ENCODE results near the gene ABCB4. TPM values are rescaled to one million over a fixed set of nuclear protein-coding genes. Genes with fewer than 3 reads are reported as not detected.

ABCB4 gene
- total RNA-seq (2022), result not detected in 2 replicates
- Bru-seq, nascent RNA, result percentile 15 among the genes with signal in this experiment
- BruChase-seq, experiment 1, labeled RNA remaining after a 6-hour chase, result percentile 7 among the genes with signal in this experiment
- BruChase-seq, experiment 2, labeled RNA remaining after a 2-hour chase, result percentile 9 among the genes with signal in this experiment
- long read RNA-seq, result 0 reads

GRCh38 chr7:87475359-87476178, at the start of gene ABCB4:
Gene ABCB4 (minus strand): TSS chr7:87475680. CDS start chr7:87475465, 215 bp downstream.
- TF ChIP-seq CTCF (IDR thresholded peaks at IDR 0.05; ENCODE audit: unreplicated experiment), result no peak
- H3K4me1 Mint-ChIP-seq (ENCODE audit: low read depth, unreplicated experiment), result no peaks in the 10 kb centered on the region
- CTCF ChIA-PET, result no interaction called here
- H3K4me3 Mint-ChIP-seq (ENCODE audit: low read depth, unreplicated experiment), result peak within 1 kb of the TSS; percentile 25
- peaks cover 38% of the 10 kb centered on the region for H3K27me3 Mint-ChIP-seq (ENCODE audit: unreplicated experiment)
- no peak within 1 kb of the TSS for H3K27ac Mint-ChIP-seq (ENCODE audit: unreplicated experiment)
- BruUV-seq (replicated peaks), result no TSS peak
- H3K9me3 Mint-ChIP-seq (ENCODE audit: low read depth, unreplicated experiment), result no peaks in the 10 kb centered on the region
- DNase-seq, result no peak
- H3K36me3 Mint-ChIP-seq (ENCODE audit: insufficient read depth, unreplicated experiment), result no peaks in the 10 kb centered on the region
- intact Hi-C loops (cut with micrococcal nuclease; ENCODE audit: unreplicated experiment), result no loop called here

GRCh38 chr7:87518735-87519134, 43.3 kb upstream of the ABCB4 start:
- Mint-ChIP-seq H3K27me3 (ENCODE audit: unreplicated experiment) (no peaks in the 10 kb centered on the region), H3K27ac (ENCODE audit: unreplicated experiment) (no peak overlapping the region), H3K9me3 (ENCODE audit: low read depth, unreplicated experiment) (no peaks in the 10 kb centered on the region), H3K4me1 (ENCODE audit: low read depth, unreplicated experiment) (no peaks in the 10 kb centered on the region), H3K36me3 (ENCODE audit: insufficient read depth, unreplicated experiment) (no peaks in the 10 kb centered on the region), H3K4me3 (ENCODE audit: low read depth, unreplicated experiment) (no peak overlapping the region)
- intact Hi-C loops (cut with micrococcal nuclease; ENCODE audit: unreplicated experiment), result no loop called here
- no TSS peak for BruUV-seq (replicated peaks)
- DNase-seq, result no peak
- TF ChIP-seq CTCF (IDR thresholded peaks at IDR 0.05; ENCODE audit: unreplicated experiment), result no peak
- CTCF ChIA-PET, result no interaction called here

- Mint-ChIP-seq H3K27me3 (ENCODE audit: unreplicated experiment) (no peaks in the 10 kb centered on the region), H3K9me3 (ENCODE audit: low read depth, unreplicated experiment) (no peaks in the 10 kb centered on the region), H3K4me1 (ENCODE audit: low read depth, unreplicated experiment) (no peaks in the 10 kb centered on the region), H3K36me3 (ENCODE audit: insufficient read depth, unreplicated experiment) (no peaks in the 10 kb centered on the region), H3K27ac (ENCODE audit: unreplicated experiment) (no peak overlapping the region), H3K4me3 (ENCODE audit: low read depth, unreplicated experiment) (no peak overlapping the region)
- intact Hi-C loops (cut with micrococcal nuclease; ENCODE audit: unreplicated experiment), result no loop called here
- CTCF ChIA-PET, result no interaction called here
- no TSS peak for BruUV-seq (replicated peaks)
- no peak for DNase-seq
- no peak for TF ChIP-seq CTCF (IDR thresholded peaks at IDR 0.05; ENCODE audit: unreplicated experiment)
These were observed 42.4 kb upstream of the ABCB4 start for GRCh38 chr7:87517891-87518290.

- Mint-ChIP-seq H3K36me3 (ENCODE audit: insufficient read depth, unreplicated experiment) (no peaks in the 10 kb centered on the region), H3K9me3 (ENCODE audit: low read depth, unreplicated experiment) (no peaks in the 10 kb centered on the region), H3K4me3 (ENCODE audit: low read depth, unreplicated experiment) (no peak overlapping the region), H3K4me1 (ENCODE audit: low read depth, unreplicated experiment) (no peaks in the 10 kb centered on the region), H3K27ac (ENCODE audit: unreplicated experiment) (no peak overlapping the region), H3K27me3 (ENCODE audit: unreplicated experiment) (no peaks in the 10 kb centered on the region)
- intact Hi-C loops (cut with micrococcal nuclease; ENCODE audit: unreplicated experiment), result no loop called here
- no peak for DNase-seq
- no TSS peak for BruUV-seq (replicated peaks)
- TF ChIP-seq CTCF (IDR thresholded peaks at IDR 0.05; ENCODE audit: unreplicated experiment), result no peak
- CTCF ChIA-PET, result interaction anchor here (0.7 kb wide), 1 partner anchor 123 kb away, joined by 3 read pairs; no protein-coding TSS in a partner anchor
These were observed 41.8 kb upstream of the ABCB4 start for GRCh38 chr7:87517136-87517815.

Measured in Calu3 (cell line).